SJSA1 (cell line): ENCODE measurements around the gene DQX1. TPM values are rescaled to one million over a fixed set of nuclear protein-coding genes. Genes with fewer than 3 reads are reported as not detected.
A peak's percentile ranks its signal among the peaks of the same experiment; 100 is the strongest.
"Not testable (repeated sequence)": the region's sequence is repeated elsewhere in the genome, so short reads cannot be mapped to it uniquely, and the experiment has no call there.

Source experiments
- DNase-seq, 2 experiments: peaks; one replicate each; pipeline ENCODE4 v3.0.0-alpha.2; 2015 to 2020; ENCODE audit warnings: low spot score in 2 of 2, low read depth in 1 of 2
- H3K27ac ChIP-seq: fragments of 250-450 bp; sonication (Bioruptor Pico); 2 replicates; pipeline ENCODE4 v1.5.1; 2020; ENCODE audit warnings: mild to moderate bottlenecking, moderate library complexity
- H3K27me3 ChIP-seq: fragments of 250-450 bp; sonication (Bioruptor Pico); replicated peaks from 2 replicates; pipeline ENCODE4 v1.5.1; 2020; ENCODE audit warnings: mild to moderate bottlenecking, moderate library complexity
- H3K36me3 ChIP-seq: fragments of 250-450 bp; sonication (Bioruptor Pico); 2 replicates; pipeline ENCODE4 v1.5.1; 2020; ENCODE audit warnings: mild to moderate bottlenecking
- H3K4me1 ChIP-seq: fragments of 250-450 bp; sonication (Bioruptor Pico); replicated peaks from 2 replicates; pipeline ENCODE4 v1.6.1; 2021; ENCODE audit warnings: mild to moderate bottlenecking
- H3K4me3 ChIP-seq: fragments of 250-450 bp; sonication (Bioruptor Pico); 2 replicates; pipeline ENCODE4 v1.5.1; 2020; ENCODE audit warnings: mild to moderate bottlenecking
- H3K9me3 ChIP-seq: fragments of 250-450 bp; sonication (Bioruptor Pico); replicated peaks from 2 replicates; pipeline ENCODE4 v1.5.1; 2020; ENCODE audit warnings: mild to moderate bottlenecking
- total RNA-seq: library from RNA; depleted of rRNA; stranded (reverse); fragments of >200 nt; shearing (Covaris generic); gene quantifications from 2 replicates; pipeline ENCODE4 v1.2.3, GENCODE V29; 2014; rRNA removed

Gene DQX1
- total RNA-seq, 1 experiment from 2014 or later = not detected

DNA sequence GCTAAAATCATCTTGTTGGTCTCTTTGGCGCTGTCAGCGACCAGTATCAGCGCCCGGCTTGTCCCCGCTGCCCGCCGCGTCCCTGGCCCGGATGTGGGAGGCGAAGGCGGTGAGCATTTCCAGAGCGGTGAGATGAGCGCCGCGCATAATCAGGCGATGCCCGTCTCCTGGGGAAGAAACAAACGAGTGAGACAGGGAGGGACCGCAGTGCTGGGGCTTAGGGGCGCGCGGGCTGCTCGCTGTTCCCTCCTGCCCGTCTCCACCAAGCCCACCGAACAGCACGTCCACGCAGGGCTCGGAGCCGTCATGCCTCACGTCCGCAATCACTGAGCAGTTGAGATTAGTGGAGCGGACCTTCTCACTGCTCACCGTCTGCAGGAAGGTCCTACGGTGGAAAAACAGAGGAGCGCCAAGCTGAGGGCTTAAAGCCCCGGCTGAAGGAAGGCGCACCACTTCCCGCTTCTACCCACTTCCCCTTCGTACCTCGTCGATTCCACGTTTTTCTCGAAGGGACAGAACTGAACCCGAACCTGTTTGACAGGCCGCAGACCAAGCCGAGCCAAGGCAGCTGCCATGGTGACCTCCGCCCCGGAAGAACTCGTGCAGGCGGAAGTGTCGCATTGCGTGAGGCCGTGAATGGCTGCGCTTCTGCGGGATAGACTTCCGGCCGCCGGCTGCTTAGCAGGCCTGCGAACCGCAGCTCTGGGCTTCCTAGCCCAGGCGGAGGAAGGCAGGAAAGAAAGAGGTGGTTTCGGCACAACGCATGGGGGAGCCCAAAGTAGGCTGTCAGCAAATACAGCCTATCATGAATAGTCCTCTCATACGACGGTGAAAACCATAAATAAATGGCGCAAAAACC, 53.7 kb downstream of the DQX1 start, which contains the start of gene MRPL53:
TSS of gene MRPL53 (minus strand) at position 595 of the 859 bp plus-strand sequence. CDS start at position 575, 20 bp downstream.
- Histone ChIP-seq H3K27ac (peak within 1 kb of the TSS; percentile 54), H3K27me3 (no peaks in the 10 kb centered on the region), H3K4me1 (peaks cover 13% of the 10 kb centered on the region), H3K9me3 (no peaks in the 10 kb centered on the region), H3K4me3 (peak within 1 kb of the TSS; percentile 53), H3K36me3 (peaks cover 33% of the 10 kb centered on the region)
- peak; percentile 92 to 94 for DNase-seq

DNA sequence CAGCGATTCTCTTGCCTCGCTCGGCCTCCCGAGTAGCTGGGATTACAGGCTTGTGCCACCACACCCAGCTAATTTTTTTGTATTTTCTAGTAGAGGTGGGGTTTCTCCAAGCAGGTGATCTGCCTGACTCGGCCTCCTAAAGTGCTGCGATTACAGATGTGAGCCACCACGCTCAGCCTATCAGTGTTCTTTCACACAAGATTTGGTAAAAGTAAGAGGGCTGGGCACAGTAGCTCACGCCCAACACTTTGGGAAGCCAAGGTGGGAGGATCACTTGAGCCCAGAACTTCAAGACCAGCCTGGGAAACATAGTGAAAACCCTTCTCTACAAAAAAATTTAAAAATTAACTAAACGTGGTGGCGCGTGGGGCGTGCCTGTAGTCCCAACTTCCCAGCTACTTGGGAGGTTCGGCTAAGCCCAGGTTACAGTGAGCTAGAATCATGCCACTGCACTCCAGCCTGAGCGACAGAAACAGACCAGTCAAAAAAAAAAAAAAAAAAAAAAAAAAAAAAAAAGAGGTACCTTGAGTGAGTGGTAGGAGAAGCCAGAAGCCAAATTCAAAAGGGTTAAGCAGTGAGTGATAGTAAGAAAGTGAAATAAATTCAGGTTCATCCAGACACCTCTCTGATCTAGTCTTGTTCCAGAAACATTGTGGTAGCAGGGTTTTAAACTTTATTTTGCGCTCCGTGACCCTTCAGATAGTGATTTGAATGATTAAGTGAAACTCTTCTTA, 54.5 kb downstream of the DQX1 start:
- no peak for DNase-seq
- H3K9me3 ChIP-seq = no peaks in the 10 kb centered on the region
- H3K36me3 ChIP-seq = peaks cover 31% of the 10 kb centered on the region
- H3K4me3 ChIP-seq = peak overlapping the region; percentile 53
- H3K27ac ChIP-seq = peak overlapping the region; percentile 54
- H3K4me1 ChIP-seq = peaks cover 13% of the 10 kb centered on the region
- H3K27me3 ChIP-seq = no peaks in the 10 kb centered on the region

DNA sequence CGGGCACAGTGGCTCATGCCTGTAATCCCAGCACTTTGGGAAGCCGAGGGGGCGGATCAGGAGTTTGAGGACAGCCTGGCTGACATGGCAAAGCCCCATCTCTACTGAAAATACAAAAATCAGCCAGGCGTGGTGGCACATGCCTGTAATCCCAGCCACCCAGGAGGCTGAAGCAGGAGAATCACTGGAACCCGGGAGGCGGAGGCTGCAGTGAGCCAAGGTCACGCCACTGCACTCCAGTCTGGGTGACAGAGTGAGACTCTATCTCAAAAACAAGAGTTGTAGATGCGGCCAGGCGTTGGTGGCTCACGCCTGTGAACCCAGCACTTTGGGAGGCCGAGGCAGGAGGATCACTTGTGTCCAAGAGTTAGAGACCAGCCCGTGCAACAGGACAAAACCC, 55.3 kb downstream of the DQX1 start:
- not testable (repeated sequence) for H3K9me3 ChIP-seq, H3K27me3 ChIP-seq, DNase-seq, H3K4me3 ChIP-seq, H3K27ac ChIP-seq
- peaks cover 31% of the 10 kb centered on the region for H3K36me3 ChIP-seq
- H3K4me1 ChIP-seq = peaks cover 13% of the 10 kb centered on the region

Other genes with a start within 250 kb of the DQX1 start
- gene SLC4A5, start 182.8 kb downstream of the DQX1 start, total RNA-seq = 0.08 TPM in 1 of 2 replicates, not detected in the other
- gene DCTN1, start 145.9 kb downstream of the DQX1 start, total RNA-seq = 95.2 and 136 TPM in 2 replicates
- 0.34 and 1.3 TPM in 2 replicates for gene C2orf81, start 104.6 kb downstream of the DQX1 start, total RNA-seq
- 13.8 and 15.2 TPM in 2 replicates for gene WDR54, start 104.5 kb downstream of the DQX1 start, total RNA-seq
- gene RTKN, start 84.3 kb downstream of the DQX1 start, total RNA-seq = 5.6 and 8.7 TPM in 2 replicates
- 10.1 and 14.0 TPM in 2 replicates for gene INO80B, start 71.1 kb downstream of the DQX1 start, total RNA-seq
- 36.1 and 39.6 TPM in 2 replicates for gene WBP1, start 67.8 kb downstream of the DQX1 start, total RNA-seq
- 38.7 and 41.2 TPM in 2 replicates for gene MOGS, start 60.8 kb downstream of the DQX1 start, total RNA-seq
- gene MRPL53, start 53.6 kb downstream of the DQX1 start, total RNA-seq = 30.4 and 55.7 TPM in 2 replicates
- gene CCDC142, start 43.2 kb downstream of the DQX1 start, total RNA-seq = 5.4 and 12.4 TPM in 2 replicates
- 19.8 and 22.9 TPM in 2 replicates for gene TTC31, start 43.1 kb downstream of the DQX1 start, total RNA-seq
- gene LBX2, start 26.6 kb downstream of the DQX1 start, total RNA-seq = 0.18 and 1.6 TPM in 2 replicates
- gene PCGF1, start 18.5 kb downstream of the DQX1 start, total RNA-seq = 15.8 and 19.3 TPM in 2 replicates
- gene TLX2, start 11.8 kb downstream of the DQX1 start, total RNA-seq = not detected in 2 replicates
- 88.4 and 151 TPM in 2 replicates for gene AUP1, start 3.5 kb upstream of the DQX1 start, total RNA-seq
- 28.3 and 36.8 TPM in 2 replicates for gene HTRA2, start 3.7 kb upstream of the DQX1 start, total RNA-seq
- gene LOXL3, start 27.7 kb upstream of the DQX1 start, total RNA-seq = 10.4 and 14.8 TPM in 2 replicates
- 13.6 and 14.4 TPM in 2 replicates for gene DOK1, start 28.5 kb upstream of the DQX1 start, total RNA-seq
- not detected in 2 replicates for gene M1AP, start 122.1 kb upstream of the DQX1 start, total RNA-seq
- 8.1 and 8.3 TPM in 2 replicates for gene SEMA4F, start 128.0 kb upstream of the DQX1 start, total RNA-seq